ENCODE results near the gene CNN3. TPM values are rescaled to one million over a fixed set of nuclear protein-coding genes. Genes with fewer than 3 reads are reported as not detected.

The CNN3 gene
- total and polyA plus RNA-seq, 2 donors (not counting 3 experiments of a cell fraction or from before 2014, with no cell fraction given), result 174 to 392 TPM

DNA sequence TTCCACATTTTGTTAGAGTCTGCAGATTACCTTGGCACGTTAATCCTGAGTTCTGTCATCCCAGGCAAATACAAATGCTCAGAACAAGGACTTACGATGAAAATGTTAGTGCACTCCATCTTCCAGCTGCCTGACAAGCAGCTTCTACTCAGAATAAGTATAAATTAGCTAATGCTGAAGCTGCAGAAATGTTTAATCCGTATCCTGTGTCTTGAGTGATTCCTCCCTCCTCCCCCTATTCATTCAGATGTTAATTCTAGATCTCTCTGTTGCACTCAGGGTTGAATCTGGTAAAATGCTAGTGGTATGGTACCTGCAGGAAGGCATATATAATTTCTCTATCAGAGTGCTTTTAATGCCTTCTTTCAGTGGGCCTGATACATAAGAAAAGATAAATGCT is 39.8 kb downstream of the CNN3 start:
- no peak for TF ChIP-seq GATA2 (IDR thresholded peaks at IDR 0.05; ENCODE audit: insufficient read depth, insufficient read length, low read depth, low read length)
- TF ChIP-seq MYC (IDR thresholded peaks at IDR 0.05; ENCODE audit: low read depth, low read length), result no peak
- TF ChIP-seq POLR2AphosphoS5 (IDR thresholded peaks at IDR 0.05; ENCODE audit: insufficient read depth, low read depth, low read length), result no peak
- TF ChIP-seq, protein P1, sequence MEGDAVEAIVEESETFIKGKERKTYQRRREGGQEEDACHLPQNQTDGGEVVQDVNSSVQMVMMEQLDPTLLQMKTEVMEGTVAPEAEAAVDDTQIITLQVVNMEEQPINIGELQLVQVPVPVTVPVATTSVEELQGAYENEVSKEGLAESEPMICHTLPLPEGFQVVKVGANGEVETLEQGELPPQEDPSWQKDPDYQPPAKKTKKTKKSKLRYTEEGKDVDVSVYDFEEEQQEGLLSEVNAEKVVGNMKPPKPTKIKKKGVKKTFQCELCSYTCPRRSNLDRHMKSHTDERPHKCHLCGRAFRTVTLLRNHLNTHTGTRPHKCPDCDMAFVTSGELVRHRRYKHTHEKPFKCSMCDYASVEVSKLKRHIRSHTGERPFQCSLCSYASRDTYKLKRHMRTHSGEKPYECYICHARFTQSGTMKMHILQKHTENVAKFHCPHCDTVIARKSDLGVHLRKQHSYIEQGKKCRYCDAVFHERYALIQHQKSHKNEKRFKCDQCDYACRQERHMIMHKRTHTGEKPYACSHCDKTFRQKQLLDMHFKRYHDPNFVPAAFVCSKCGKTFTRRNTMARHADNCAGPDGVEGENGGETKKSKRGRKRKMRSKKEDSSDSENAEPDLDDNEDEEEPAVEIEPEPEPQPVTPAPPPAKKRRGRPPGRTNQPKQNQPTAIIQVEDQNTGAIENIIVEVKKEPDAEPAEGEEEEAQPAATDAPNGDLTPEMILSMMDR (IDR thresholded peaks at IDR 0.05; ENCODE audit: extremely low read depth in 1 of 2, insufficient read depth in 1 of 2, low read depth in 1 of 2, low read length in 2 of 2), result no peak
- TF ChIP-seq FOS (IDR thresholded peaks at IDR 0.05; ENCODE audit: borderline replicate concordance, insufficient read depth, low read length), result no peak
- TF ChIP-seq POLR2A (IDR thresholded peaks at IDR 0.05; ENCODE audit: low read depth, low read length), result no peak
- no peak for TF ChIP-seq EZH2 (IDR thresholded peaks at IDR 0.05; ENCODE audit: borderline replicate concordance, low read depth, low read length, severe bottlenecking)
- no peak for TF ChIP-seq JUN (IDR thresholded peaks at IDR 0.05; ENCODE audit: borderline replicate concordance, insufficient read depth, insufficient read length, low read depth)
- TF ChIP-seq, protein P2, sequence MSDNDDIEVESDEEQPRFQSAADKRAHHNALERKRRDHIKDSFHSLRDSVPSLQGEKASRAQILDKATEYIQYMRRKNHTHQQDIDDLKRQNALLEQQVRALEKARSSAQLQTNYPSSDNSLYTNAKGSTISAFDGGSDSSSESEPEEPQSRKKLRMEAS (IDR thresholded peaks at IDR 0.05; ENCODE audit: insufficient read depth, insufficient read length), result no peak
- Histone ChIP-seq H3K4me3 (replicated peaks in 1 of 3; ENCODE audit: insufficient read depth in 1 of 3, low read depth in 1 of 3, low read length in 3 of 3) (no peak overlapping the region), H3K9me1 (replicated peaks; ENCODE audit: control insufficient read depth, extremely low read depth, insufficient read depth, low read length) (no peaks in the 10 kb centered on the region), H3K4me2 (ENCODE audit: insufficient read depth, low read length) (no peak overlapping the region), H3K9me3 (replicated peaks; ENCODE audit: control insufficient read depth, insufficient read depth, low read length) (no peaks in the 10 kb centered on the region), H3K27me3 (ENCODE audit: control insufficient read depth in 2 of 2, insufficient read depth in 2 of 2, low read length in 2 of 2) (no peaks in the 10 kb centered on the region), H3K79me2 (ENCODE audit: control insufficient read depth, insufficient read depth, low read length) (no peaks in the 10 kb centered on the region), H3K36me3 (ENCODE audit: control insufficient read depth in 2 of 2, extremely low read depth in 1 of 2, insufficient read depth in 2 of 2, low read length in 2 of 2) (no peaks in the 10 kb centered on the region), H3K27ac (ENCODE audit: insufficient read depth, low read depth, low read length) (no peak overlapping the region), H3K4me1 (ENCODE audit: control insufficient read depth, extremely low read depth, insufficient read depth, low read length) (peaks cover 3% of the 10 kb centered on the region), H2AFZ (ENCODE audit: low read depth, low read length) (no peak overlapping the region), H4K20me1 (replicated peaks; ENCODE audit: control insufficient read depth, extremely low read depth, insufficient read depth, low read length) (no peaks in the 10 kb centered on the region), H3K9ac (replicated peaks; ENCODE audit: extremely low read depth, insufficient read depth, low read length) (no peak overlapping the region)
- no peak for DNase-seq (ENCODE audit: low read depth, low spot score)
- intact Hi-C loops (cut with micrococcal nuclease), result loop anchor here (2.0 kb wide), 1 partner anchor 32 kb away; no protein-coding TSS in a partner anchor
- POLR2A ChIA-PET, result no interaction called here
- no peak for FAIRE-seq
- dilution Hi-C loops (cut with MboI; ENCODE audit: extremely low pct_ligation_motif_present, low sequenced_read_pairs), result no loop called here
- CTCF ChIA-PET, result interaction anchor here (1.6 to 6.9 kb wide), 4 partner anchors 14 to 156 kb away, joined by 4 to 38 read pairs (median 19); no protein-coding TSS in a partner anchor
- no TSS peak for BruUV-seq (replicated peaks)

Data from endothelial cell of umbilical vein (primary cell).